Activated effector memory CD4-positive, alpha-beta T cell treated with anti-CD3 and anti-CD28 coated beads, Interleukin-2, amount 50 U/mL, for 16 hours (primary cell): ENCODE results near the gene SF1.

Experiments used
- DNase-seq: peaks from one replicate; pipeline ENCODE4 v3.0.0-alpha.2; 2020

SF1 gene

DNA sequence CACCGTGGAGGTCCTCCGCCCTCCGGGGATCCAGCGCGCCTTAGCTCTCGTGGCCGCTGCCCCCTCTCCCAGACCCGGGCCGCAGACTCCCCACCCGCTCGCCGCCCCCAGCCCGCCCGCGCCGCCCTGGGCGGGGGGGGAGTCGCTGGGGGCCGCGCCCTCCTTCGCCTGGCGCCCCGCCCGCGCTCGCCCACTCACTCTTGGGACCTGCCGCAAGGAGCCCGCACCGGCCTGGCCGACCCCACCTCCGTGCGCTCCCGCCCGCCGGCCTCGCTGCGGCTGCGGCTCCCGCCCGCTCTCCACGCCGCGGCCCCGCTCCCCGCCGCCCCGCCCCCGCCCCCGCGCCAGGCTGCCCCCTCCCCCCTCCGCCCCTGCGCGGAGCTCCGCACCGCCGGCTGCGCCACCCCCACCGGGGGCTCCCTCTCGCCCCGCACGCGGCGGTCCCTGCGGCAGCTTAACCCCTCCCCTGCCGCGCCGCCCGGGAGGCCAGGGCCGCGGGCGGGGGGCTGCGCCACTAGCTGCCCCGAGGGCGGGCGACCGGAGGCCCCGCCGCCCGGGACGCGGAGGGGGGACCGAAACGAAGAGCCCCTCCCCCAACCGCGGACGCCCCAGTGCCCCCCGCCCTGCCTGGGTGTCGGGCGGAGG, 33.7 kb downstream of the SF1 start:
- peak; percentile 81 for DNase-seq

DNA sequence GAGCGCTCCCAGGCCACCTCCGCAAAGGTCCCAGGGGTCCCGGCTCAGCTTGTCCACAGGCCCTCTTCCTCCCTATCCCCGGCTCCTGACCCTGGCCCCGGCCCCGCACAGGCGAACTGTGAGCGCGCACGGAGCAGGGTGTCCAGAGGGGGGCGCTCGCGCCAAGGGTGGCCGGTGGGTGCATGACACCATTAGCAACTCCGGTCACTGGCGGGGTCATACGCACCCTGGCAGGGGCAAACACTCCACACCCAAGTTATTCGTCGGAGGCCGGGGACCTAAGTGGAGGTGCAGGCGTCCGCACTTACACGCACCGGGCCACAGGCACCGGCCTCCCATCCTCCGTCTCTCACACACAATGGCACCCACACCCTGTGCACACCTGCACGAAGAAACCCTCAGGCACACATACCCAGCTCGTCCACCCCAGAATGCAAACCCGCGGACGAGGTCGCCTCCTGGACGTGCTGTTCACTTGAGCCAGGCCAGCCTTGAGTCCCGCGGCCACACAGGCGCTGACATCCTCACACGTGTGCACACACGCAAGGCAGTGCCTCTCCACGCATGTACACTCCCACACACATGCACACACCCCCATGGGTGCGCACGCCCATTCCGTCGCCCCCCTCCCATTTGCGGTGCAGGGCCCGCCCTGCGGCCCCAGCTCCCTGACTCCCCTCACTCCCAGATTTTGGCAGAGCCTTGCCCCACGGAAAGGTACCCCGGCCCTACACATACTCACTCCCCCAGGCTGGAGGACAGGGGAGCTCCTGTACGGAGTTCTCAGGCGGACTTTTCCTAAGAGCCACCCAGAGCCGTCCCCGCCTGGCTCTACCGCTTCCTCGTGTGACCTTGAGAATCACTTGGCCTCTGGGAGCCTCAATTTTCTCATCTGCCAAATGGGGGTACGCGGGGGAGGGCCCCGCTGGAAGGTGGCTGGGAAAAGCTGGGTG, 34.5 kb downstream of the SF1 start, which contains the start of gene RASGRP2:
Gene RASGRP2, minus strand, starts transcription at position 552 of the 953 bp plus-strand sequence. CDS start 1,276 bp downstream, outside the sequence.
- DNase-seq: peak; percentile 93

- DNase-seq: peak; percentile 93
Measured at GRCh38 chr11:64742889-64743590, 35.3 kb downstream of the SF1 start.

- DNase-seq: peak; percentile 75
Measured at GRCh38 chr11:64742087-64742888, 36.1 kb downstream of the SF1 start.

GRCh38 chr11:64741375-64742086, 36.8 kb downstream of the SF1 start:
- DNase-seq: no peak

GRCh38 chr11:64739871-64740270, 38.5 kb downstream of the SF1 start:
- DNase-seq: no peak

GRCh38 chr11:64736654-64737053, 41.7 kb downstream of the SF1 start:
- DNase-seq: no peak

DNA sequence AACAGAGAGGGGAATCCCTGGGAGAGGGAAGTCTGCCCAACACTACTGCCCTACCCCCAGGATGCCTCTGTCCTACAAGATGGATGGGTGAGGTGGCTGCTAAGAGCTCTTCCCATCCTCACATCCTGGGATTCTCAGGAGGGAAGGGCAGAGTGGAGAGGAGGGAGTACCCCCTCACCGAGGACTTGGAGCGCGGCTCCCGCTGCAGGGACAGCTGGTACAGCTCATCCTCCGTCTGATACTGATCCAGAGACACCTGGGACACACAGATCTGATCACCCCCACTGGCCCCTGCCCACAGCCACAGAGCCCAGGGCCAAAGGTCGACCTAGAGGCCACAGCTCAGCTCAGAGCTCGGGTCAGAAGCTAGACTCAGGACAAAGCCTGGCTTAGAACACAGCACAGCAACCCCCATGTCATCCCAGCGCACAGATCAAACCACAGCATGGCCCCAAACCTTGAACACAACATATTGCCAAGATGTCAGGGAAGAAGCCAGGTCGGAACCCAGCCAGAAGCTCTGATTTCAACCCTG, 42.5 kb downstream of the SF1 start:
- no peak for DNase-seq

DNA sequence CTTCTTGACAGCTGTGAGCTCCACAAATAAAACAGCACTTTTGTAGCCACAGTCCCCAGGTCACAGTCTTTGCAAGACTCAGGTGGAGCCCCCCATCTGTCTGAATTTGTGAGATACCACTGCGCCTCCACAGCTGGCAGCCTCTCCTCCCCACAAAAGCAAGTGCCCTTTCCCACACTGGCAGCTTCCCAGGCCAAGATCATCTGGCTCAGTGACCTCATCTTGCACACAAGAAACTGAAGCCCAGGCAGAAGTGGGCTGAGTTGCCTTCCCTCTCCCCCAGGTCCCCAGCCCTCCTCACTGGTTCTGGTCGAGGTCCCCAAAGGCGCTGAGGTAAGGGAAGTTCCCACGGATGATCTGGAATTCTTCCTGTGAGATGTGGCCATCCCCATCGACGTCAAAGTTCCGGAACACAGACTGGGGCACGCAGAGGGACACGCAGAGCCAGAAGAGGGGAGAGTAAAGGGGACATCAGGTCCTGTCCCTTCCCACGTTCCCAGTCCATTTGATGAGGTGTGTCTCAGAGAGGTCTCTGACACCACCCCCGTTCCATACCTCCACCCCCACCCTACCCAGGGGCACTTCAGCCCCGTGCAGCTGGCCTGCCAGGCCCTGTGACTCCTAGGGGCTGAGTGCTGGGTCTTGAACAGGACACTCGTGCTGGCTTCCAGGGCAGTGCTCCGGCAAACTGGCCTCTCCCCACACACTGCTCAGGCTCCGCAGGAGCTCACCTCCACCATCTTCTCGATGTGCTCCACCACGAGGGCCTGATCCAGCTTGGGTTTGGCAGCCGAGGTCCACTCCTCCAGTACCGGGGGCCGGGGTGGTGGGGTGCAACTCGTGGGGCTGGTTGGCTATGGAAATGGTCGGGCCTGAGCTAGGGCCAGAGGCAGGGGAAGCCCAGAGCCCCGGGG, 43.3 kb downstream of the SF1 start:
- no peak for DNase-seq

DNA sequence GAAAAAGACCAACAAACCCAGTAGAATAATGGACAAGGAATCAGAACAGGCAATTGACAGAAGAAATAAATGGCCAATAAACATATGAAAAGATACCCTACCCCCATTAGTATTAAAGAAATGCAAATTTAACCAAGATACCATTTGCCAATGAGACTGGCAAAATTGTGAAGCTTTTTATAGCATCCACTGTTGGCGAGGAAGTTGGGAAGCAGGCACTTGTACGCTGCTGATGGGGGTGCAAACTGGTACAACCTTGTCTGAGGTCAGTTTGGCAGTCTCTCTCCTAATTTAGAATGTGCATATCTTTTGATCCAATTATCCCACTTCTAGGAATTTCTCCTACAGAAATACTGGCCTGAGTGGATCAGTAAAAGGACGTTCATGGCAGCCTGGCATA, 46.7 kb downstream of the SF1 start:
- DNase-seq: no peak

DNA sequence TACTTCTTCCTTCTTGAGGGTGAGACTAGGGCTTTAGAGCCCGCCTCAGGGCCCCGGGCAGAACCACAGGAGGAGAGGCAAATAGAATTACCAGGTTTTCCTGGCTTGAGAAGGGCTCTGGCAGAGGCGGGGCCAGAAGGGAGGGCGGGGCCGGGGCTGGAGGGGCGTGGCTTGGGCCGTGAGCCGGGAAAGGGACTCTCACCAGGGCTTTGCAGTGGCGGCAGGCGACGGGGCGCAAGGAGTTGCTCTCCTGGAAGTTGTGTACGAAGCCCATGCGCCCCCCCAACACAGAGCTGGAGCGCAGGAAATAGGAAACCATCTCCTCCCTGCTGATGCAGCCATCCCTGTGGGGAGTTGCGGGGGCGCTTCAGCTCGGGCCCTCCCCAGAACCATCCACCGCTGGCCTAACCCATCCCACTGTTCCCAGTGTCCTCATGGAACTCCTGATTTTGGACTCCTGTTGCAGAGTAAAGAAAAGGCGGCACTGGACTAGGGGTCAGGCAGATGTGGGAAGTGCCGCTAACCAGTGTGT, 48.4 kb downstream of the SF1 start:
- no peak for DNase-seq

GRCh38 chr11:64728757-64729365, 49.5 kb downstream of the SF1 start:
- no peak for DNase-seq

- DNase-seq: no peak
Measured at GRCh38 chr11:64726867-64727530, 51.3 kb downstream of the SF1 start.

- DNase-seq: no peak
Measured at GRCh38 chr11:64726211-64726641, 52.1 kb downstream of the SF1 start.

DNA sequence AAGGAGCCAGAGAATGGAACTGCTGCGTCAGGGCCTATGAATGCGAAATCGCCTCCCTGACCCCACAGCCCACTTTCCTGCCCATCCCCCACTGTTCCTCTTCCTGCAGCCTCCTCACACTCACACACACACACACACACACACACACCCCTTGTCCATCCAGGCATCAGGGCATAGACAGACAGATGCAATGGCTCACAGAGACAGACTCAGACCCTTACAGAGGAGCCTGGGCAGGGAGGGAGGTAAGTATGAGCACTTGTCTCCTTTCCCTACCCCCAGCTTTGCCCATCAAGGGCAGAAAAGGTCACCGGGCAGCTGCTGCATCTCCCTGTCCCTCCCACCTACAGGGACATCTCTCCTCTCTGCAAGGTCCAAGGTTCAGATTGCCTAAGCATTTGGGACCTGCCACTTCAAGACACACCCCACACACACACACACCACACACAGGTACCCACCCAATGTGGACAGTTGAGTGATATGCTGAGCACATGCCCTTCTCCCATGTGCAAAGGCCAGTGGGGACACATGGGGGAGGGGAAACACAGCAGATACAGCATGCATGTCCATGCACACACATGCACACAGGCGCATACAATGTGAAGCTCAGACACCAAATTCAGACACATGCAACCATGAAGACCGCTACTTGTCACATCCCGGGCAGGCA, 53.3 kb downstream of the SF1 start:
- DNase-seq: peak; percentile 60

- DNase-seq: peak; percentile 58
Measured at GRCh38 chr11:64723907-64724862, 54.2 kb downstream of the SF1 start.
